Measurements from ENCODE around the gene ATP5F1D.

ATP5F1D gene

DNA sequence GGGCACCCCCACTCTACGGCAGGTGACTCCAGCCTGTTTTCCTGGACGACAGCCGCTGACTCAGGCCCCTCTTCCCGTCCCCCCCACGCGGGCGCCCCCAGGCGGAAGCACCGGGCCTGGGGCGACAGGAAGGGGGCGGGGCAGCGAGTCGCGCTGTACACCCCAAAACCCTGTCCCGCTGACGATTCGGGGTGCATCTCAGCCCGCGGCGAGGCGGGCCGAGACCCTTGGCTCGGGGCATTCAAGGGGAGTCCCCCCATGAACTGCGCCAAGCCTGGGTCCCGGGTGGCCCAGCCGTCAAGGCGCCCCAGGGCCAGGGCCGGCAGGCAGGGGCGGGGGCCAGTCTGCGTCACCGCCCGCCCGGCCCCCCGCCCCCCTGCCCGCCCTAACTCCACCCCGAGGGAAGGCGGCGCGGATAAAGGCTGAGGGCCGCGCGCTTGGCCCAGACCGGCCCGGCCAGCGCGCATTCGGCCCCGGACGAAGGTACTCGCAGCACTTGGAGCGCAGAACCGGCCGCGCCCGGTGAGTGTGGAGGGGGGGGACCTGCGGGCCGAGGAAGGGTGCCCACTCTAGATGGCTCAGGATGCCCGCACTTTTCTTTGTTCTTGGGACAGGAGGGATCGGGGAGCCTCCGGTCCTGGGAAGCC lies 6.7 kb downstream of the ATP5F1D start, which contains the start of gene MIDN:
Gene MIDN, plus strand, starts transcription at position 445 of the 647 bp plus-strand sequence. CDS start 1,714 bp downstream, outside the sequence.
- FAIRE-seq = no peak

DNA sequence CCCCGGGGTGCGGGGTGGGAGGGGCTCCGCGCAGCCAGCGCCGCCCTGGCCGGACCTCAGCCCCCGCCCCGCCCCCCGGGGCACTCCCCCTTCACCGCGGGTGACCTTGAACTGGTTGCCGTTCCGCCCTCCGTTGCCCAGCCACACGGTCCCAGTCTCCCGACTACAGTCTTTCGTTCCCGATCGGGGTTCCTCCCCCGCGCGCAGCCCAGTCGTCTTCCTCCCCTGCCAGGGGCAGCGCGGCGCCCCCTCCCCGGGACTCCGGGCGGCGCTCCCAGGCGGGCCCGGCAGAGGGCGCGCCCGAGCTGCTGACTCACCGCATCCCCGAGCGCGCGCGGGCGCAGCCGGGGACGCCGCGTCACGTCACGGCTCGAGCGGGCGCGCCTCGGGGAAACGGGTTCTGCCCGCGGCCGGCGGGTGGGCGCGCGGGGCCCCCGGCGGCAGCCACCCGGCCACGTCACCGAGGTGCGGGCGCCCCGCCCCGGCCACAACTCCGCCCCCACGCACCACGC lies 7.3 kb downstream of the ATP5F1D start:
- FAIRE-seq = no peak

DNA sequence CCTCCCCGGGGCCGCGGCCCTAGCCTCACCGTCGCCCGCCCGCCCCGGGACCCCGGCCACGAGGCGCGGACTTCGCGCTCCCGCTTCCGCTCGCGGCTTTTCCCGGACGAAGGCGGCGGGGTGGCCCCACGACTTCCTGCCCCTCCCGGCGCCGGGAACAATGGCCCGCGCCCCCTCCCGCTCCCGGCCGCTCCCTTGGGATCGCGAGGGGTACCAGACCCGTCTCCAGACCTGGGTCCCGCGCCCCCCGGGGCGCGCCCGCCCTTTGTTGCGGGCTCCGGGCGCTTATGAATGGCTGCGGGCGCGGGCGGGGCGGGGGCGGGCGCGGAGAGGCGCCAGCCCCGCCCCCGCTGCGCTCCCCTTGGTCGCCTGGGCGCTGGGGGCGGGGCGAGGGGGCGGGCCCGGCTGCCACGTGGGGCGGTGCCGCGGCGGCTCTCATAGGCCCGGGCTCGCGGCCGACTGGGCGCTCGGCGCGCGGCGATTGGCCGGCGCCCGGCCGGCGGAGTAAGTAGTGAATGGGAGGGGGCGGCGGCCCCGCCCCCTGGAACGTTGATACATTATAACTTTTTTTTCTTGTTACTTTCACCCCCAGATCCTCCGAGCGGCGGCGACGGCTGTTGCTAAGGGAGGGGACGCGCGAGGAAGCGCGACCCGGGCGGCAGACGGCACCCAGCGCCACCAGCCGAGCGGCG lies 7.9 kb downstream of the ATP5F1D start:
- no peak for FAIRE-seq

DNA sequence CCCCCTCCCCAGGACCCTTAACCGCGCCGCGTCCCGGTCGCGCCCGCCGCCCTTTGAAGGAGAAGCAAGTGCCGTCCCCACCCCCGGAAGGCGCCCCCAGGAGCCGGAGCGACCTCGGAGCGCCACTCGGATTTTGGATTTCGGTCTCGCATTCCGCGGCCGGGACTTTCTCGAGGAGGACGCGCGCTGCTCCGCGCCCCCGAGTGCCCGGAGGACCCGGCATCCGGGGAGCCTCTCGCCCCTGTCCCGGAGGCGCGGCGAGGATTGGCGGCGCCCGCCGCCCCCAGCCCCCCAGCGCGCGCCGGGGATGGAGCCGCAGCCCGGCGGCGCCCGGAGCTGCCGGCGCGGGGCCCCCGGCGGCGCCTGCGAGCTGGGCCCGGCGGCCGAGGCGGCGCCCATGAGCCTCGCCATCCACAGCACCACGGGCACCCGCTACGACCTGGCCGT lies 8.5 kb downstream of the ATP5F1D start:
- no peak for FAIRE-seq

DNA sequence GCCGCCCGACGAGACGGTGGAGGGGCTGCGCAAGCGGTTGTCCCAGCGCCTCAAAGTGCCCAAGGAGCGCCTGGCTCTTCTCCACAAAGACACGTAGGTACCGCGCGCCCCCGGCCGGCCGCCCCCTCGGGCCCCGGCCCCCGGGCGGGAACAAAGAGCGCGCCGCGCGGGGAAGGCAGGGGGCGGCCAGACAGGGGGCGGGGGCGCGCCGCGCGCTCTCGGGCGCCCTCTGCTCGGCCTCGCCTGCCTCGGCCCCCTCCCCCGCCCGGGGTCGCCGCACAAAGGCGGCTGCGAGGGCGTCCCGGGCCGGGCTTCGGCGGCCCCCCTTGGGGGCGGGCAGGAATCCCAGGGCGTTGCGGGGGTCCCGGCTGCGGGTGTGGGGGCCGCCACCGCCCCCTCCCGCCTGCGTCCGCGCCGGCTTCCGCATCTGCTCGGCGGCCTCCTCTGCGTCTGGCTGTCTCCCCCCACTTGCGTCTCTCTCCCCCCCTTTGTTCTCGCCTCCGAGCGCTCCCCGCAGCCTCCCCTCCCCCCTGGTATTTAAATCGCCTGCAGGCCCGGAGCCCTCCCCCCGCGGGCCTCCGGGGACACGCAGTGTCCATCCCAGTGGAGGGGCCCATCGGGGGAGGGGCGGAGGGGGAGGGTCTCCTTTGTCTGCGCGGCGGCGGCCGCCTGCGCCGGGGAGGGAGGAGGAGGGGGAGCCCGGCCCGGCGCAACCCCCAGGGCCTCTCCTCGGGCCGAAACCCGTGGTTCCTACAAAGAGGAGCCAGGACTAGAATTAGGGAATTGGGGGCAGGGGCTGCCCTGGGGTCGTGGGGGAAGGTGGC lies 9.1 kb downstream of the ATP5F1D start:
- no peak for FAIRE-seq

DNA sequence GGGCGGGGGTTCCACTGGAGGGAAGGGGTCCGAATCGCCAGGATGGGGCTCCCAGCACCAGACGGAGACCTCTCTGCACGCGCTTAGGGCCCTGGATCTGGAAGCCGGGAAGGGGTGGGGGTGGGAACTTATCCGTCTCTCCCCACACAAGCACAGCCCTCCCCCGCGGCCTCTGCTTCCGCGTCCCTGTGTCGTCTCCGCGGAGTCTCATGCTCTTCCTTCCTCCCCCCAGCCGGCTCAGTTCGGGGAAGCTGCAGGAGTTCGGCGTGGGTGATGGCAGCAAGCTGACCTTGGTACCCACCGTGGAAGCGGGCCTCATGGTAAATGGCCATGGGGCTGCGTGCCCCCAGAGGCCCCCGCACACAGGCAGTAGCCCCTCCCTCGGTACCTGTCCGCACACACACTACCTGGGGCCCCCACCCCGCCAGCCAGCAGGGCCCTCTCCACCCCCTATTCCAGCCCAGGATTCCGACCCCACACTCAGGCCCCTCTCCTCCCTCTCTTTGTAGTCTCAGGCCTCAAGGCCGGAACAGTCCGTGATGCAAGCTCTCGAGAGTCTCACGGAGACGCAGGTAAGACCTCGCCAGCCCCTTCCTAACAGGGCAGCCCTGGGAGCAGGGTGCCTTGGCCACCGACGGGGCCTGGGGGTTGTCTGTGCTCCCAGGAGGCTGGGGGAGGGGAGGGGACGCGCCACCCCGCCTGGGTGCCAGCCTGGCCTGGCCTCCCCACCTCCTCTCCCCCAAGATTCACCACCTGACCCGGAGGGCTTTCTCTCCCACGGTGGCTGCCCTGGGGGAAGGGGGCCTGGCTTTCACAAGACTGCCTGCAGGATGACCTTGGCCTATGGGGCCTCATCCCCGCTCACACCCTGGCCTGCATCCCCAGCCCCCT lies 10.0 kb downstream of the ATP5F1D start:
- no peak for FAIRE-seq

DNA sequence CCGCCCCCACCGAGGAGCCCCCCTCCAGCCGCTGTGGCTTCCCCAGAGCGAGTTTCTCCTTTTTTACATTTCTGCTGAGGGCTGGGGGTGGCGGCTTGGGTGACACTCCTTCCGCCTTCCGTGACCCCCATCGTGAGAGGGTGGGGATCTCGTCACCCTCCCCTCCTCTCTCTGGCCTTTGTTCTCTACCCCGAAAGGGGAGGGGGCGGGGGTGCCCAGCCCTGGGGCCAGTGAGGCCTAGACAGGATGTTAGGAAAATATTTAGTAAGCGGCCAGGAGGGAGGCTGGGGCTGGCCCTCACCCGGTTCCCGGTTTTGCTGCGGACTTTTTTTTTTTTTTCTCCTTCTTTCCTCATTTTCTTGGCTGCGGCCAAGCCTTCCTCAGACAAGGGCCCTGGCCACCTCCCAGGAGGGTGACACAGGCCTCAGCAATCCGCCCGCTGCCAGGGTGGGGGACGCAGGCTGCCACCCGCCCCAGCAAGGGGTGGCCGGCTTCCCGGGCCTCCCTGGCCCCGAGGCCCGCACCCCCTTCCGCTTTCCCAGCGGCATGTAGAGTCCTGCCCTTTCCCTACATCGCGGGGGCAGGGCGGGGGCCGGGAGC lies 10.8 kb downstream of the ATP5F1D start:
- FAIRE-seq = no peak

DNA sequence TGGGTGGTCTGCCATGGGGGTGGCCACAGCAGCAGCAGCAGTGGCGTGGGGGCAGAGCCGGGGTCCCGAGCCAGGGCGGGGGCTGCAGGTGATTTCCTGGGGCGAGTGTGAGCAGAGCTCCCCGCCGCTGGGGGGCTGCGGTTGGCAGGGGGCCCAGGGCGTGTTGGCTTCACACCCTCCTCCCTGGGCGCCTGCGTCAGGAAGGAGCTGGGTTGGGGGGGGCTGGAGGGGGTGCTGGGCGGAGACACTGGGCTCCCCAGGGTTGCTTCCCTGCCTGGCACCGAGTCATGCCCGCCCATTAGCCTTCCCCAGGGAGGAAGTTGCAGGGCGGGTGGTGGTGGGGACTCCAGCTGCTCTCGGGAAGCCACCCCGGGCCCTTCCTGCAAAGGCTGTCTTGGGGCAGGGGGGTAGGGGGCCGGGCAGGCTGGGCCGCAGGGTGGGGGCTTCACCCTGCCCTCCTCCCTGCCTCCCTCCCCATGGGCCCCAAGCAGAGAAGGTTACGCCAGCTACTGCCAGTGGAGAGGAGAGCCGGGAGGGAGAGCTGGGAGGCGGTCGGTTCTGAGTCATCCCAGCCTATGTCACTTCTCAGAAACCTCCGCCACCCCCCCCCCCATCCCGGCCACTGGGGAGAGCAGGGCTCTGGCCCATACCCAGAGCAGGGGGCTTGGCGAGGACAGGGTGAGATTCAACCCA lies 11.4 kb downstream of the ATP5F1D start:
- no peak for FAIRE-seq

DNA sequence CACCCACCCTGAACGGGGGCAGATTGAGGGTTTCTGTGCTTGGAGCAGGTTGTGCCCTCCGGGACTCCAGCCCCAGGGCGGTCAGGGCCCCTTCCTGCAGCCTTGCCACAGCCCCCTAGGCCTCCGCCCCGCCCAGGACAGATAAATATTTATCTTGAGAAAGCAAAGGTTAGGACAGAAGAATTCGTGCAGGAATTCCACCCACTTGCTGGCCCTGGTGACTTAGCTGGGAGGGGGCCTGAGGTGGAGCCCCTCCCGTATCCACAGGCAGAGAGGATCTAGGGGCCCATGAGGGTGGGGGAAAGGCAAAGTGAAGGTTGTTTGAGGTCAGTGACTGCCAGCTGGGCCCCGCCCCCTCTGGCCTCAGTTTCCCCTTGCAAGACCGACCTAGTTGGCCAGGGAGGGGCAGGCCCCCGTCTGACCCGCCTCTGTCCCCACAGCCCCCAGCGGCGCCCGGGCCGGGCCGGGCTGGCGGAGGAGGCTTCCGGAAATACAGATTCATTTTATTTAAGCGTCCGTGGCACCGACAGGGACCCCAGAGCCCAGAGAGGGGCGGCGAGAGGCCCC lies 12.0 kb downstream of the ATP5F1D start:
- no peak for FAIRE-seq

DNA sequence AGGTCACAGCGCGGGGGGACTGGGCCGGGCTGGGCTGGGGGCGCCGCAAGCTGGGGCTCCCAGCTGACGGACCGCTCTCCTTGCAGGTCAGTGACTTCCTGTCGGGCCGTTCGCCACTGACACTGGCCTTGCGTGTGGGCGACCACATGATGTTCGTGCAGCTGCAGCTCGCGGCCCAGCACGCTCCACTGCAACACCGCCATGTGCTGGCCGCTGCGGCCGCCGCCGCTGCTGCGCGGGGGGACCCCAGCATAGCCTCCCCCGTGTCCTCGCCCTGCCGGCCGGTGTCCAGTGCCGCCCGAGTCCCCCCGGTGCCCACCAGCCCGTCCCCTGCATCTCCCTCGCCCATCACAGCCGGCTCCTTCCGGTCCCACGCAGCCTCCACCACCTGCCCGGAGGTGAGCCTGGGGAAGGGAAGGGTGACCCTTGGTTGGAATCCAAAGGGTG lies 12.6 kb downstream of the ATP5F1D start:
- no peak for FAIRE-seq

DNA sequence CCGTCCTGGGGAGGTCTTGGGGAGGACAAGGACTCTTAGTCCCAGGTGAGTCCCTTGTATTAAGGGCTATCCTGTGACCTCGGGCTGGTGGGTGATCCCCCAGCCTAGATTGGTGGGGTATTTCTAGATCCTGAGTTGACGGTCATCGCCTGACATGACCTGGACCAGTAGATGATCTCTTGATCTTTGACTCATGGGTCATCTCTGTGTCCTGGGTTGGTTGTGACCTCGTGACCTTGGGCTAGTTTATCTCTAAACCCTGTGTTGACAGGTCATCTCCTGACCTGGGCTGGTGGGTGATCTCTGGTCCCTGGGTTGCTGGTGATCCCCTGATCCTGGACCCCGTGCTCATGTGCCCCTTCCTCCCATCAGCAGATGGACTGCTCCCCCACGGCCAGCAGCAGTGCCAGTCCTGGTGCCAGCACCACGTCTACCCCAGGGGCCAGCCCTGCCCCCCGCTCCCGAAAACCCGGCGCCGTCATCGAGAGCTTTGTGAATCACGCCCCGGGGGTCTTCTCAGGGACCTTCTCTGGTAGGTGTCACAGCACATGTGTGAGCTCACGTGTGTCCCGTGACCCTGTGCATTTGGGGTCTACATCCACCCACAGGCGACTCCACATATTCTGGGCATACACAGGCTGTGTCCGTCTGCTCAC lies 13.1 kb downstream of the ATP5F1D start:
- FAIRE-seq = no peak

DNA sequence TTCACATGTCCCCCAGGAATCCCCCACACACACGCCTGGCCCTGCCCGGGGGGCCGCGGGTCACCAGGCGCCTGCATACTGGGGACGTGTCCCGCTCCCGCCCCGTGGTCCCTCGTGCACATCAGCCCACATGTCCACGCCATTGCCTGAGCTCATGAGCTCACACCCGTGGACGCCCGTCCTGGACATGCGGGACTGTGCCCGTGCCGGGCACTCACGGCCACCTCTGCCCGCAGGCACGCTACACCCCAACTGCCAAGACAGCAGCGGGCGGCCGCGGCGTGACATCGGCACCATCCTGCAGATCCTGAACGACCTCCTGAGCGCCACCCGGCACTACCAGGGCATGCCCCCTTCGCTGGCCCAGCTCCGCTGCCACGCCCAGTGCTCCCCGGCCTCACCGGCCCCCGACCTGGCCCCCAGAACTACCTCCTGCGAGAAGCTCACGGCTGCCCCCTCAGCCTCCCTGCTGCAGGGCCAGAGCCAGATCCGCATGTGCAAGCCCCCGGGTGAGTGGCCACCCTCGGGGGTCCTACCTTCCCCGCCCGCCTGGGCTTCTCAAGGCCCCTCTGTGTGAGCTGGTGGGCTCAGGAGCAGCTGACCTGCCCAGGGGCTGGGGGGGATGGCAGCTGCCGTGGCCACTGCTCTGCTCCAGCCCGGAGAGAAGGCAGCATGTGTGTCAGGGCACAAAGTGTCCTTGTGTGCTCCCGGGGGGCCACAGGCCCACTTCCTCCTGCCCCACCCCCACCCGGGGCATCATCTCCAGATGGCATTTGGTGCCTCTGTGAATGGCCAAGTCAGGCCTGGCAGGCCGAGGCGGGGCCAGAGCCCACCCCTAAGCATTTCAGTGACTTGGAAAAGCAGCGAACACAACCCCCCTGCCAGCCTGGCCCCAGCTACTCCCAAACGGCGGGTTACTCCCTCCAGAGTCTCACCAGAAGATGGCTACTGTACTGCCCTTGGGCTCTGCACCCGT lies 13.9 kb downstream of the ATP5F1D start:
- FAIRE-seq = no peak

DNA sequence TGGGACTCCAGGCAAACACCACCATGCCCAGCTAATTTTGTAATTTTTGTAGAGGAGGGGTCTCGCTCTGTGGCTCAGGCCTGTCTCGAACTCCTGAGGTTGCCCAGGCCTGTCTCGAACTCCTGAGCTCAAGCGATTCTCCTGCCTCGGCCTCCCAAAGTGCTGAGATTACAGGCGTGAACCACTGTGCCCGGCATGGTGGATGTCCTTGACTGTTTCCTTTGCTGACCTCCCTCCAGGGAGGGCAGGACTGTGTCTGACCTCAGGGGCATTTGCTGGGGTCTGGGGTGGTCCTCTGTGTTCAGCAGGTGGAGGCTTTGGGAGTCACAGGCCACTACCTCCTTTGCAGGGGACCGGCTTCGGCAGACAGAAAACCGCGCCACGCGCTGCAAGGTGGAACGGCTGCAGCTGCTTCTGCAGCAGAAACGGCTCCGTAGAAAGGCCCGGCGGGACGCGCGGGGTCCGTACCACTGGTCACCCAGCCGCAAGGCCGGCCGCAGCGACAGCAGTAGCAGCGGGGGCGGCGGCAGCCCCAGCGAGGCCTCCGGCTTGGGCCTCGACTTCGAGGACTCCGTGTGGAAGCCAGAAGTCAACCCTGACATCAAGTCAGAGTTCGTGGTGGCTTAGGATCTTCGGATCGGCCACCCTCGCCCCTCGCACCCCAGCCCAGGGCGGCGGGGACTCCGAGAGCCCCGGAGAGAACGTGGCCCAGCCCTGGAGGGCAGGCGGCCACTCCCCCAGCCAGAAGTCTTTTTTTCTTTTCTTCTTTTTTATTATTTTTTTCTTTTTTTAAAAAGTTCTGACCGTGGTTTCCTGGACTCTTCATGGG lies 15.3 kb downstream of the ATP5F1D start:
- FAIRE-seq = no peak

DNA sequence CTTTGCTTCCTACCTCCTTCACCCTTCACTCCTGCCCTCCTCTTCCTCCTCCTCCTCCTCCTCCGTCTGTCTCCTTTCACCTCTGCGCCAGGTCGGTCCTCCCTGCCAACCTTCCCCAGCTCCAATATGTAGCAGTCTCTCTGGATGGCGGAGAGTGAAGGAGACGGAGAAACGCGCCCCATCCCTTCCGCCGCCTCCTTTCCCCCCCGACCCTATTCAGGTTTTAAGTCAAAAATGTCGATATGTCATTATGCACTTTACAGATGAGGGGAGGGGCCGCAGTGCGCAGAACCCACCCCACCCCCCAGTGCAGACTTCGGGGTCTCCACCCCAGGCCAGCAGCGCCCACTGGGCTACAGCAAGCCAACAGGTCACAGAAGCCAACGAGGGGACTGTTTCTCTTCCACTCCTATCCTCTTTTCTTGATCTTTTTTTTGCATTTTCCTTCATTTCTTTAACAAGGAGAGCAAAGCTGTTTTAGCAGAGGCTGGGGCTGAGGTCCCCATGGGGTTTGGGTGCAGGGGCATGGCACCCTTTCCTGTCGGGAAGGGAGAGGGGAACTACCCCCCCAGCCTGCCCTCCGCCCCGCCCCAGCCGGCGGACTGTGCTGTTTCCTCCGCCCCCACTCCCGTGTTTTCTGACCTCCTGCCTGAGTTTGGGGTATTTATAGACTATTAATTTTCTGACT lies 16.1 kb downstream of the ATP5F1D start:
- FAIRE-seq = peak; percentile 65

DNA sequence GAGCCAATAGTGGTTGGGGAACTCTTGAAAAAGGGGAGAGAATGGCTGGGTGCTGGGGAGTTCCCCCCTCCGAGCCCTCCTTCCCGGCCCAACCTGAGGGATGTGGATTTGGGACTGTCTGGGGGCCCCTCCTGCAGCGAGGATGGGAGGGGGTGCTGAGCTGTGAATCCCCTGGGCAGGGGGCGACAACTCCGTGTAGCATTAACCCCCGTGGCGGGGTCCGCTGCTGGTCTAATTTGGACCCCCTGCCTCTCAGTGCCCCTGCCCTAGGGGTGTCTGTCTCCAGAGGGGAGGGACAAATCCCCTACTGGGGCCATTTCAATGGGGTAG lies 16.6 kb downstream of the ATP5F1D start:
- no peak for FAIRE-seq

DNA sequence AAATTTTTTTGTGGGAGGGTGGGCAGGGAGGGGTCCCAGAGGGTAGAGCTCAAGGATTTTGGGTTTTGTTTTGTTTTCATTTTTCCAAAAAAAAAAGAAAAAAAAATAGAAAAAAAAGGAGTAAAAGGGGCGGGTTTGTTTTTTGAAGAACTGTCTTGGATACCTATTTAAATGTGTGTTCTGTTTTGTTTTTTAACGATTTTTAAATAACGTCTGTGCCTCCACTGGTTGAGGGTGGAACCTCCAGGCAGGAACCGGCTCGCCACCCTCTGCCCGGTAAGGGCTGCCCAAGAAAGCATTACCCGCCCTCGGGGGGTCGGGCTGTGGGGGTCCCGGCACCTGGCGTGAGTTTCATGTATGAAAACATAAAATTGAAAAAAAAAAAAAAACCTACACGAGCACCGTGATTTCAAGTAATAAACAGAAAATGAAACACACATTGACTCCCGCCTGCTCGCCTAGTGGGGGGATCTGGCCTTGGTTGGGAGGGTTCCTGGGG lies 17.2 kb downstream of the ATP5F1D start:
- peak; percentile 86 for FAIRE-seq

DNA sequence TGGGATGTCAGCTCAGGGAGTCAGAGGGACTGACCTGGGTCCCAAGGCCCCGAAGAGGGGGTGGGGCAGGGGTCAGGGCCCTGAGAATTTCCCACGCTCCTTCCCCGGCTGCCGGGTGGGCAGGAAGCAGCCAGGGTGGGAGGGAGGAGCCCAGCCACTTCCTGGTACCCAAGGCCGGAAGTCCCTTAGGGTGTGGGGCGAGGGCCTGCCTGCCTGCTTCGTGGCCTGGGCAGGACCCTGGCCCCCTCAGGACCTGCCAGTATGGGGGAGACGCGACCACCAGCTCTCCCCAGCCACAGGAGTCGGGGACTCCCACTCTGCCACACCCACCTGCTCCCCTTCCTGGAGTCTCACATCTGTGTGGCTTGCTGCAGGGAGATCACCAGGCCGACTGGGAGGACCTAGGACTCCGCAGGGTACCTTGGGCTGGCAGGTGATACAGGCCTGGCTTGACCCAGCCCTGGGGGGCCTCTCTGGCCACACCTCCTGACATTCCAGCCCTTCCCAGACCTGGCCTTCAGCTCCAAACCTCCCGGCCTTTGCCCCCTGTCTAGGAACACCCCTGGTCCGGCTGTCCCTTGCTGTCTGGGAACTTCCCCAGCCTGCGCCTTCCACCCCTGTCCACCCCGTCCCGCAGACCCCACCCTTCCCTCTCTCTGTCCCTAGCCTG lies 17.8 kb downstream of the ATP5F1D start:
- FAIRE-seq = peak; percentile 37
